ENCODE results near the gene ABTB1.
"Not testable (repeated sequence)": the region's sequence is repeated elsewhere in the genome, so short reads cannot be mapped to it uniquely, and the experiment has no call there.

ABTB1 gene

DNA sequence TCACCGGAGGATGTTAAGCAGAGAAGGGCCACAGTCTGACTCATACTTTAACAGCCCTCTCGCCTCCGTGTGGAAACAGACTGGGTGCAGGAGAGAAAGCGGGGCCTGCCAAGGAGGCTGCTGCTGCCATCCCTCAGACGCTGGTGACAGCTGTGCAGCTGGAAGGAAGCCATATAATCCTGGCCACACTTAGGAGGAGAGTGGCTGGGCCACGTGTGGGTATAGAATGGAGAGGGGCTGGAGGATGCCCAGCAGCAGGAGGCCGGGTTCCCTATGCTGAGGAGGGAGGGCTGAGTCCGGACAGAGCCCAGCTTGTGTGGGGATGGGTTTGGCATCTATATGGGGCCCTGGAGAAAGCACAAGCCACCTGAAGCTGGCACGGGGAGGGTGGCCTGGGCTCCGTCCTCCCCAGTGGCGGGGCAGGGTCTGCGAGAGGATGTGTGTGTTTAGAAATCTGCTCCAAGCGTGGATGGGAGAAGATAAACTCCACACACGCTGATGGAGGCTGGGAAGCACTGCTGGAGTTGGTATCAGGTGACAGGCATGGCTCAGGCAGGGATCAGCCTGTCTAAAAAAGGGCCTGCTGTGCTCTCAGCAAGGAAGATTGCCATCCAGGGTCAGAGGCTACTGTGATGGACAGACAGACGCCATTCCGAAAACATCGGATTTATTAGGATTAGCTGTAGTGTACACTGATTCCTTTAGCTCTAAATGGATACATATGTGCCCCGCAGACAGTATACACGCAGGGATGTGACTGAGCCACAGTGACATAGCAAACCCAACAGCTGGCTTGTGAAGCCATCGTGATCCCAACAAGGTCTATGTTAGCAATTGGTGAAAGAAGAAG, 15.9 kb downstream of the ABTB1 start:
- DNase-seq (ENCODE audit: low spot score), result no peak

DNA sequence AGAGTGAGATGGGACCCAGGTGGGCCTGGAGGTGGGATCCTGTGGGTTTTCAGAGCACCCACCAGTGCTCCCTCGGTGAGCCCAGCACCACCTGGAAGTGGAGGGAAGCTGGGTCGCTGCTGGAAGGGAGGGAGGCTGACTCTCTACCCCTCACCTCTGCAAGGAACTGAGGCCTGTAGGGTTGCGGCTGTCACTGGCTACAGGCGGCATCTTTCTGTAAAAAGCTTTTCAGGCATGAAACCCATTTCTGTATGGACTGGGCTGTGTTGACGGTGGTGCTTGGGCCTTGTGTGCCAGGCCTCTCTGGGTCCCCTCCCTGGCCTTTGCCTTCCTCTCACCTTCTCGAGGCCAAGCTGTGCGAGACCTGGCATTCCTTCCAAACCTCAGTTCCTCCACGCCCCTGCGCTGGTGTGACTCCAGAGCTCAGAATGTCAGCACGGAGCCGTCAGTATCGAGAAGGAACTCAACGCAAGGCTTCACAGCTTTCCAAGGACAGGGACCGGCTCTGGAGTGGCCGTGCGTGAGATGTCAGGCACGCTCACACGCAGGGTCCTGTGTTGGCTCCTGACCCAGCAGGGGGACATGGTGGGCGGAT, 16.6 kb downstream of the ABTB1 start:
- no peak for DNase-seq (ENCODE audit: low spot score)

DNA sequence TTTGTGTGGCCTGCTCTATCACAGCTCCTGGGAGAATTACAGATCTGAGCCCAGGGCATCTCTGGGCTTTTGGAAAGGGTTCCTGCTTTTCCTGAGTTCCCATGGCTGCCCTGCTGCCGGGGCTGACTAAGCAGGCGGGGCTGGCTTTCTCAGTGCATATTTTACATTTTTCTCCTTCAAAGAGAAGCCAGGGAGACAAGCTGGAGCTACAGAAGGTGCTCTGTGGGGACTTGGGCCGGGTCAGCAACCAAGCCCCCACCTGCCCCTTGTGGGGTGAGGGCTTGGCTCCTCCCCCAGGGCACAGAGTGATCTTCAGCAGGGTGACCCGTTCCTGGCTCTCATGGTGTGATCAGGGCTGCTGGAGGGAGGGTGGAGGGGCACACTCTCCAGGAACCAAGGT, 17.4 kb downstream of the ABTB1 start:
- peak; percentile 83 for DNase-seq (ENCODE audit: low spot score)

DNA sequence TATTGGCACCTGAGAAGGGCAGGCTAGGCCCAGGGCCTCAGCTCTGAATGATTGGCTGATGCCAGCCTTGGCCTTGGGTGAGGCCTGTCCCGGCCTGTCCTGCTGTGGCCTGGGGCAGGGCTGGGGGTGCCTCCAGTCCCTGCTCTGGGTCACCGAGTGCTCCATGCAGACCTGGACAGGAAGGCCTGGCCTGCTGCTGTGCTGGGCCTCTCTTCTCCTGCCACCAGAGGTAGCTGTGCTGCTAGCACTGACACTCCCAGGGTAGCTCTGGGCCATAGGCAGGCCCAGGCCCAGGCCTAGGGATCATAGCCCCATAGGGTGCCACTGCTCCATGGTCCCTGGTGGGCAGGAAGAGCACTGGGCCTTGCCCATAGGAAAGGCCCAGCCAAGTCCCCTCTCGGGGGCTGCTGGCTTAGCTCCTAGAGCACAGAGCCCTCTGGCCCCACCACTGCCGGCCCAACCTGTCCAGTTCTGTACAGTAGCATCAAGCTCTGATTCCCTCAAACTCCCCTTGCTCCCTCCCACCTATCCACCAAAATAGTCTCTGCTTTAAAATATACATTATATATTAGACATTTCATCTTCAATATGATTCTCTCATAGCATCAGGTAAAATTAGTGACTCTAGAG, 18.2 kb downstream of the ABTB1 start:
- DNase-seq (ENCODE audit: low spot score), result peak; percentile 55

DNA sequence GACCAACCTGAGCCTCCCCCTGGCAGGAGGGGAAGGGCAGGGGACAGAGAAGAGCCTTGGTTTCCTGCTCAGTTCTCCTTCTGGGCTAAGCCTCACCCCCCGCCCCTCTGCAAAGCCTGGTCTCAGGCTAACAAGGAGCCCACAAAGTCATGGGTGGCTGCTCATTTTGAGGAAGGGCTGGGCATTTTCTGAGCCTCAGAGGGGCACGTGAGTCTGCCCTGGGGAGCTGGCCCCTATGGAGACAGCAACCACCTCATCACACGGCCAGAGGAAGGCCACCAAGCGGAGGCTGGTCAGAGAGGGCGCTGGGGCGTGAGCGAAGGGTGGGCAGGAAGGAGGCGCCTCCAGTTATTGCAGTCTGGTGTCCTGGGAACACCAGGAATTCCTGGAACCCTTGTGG, 18.7 kb downstream of the ABTB1 start:
- no peak for DNase-seq (ENCODE audit: low spot score)

DNA sequence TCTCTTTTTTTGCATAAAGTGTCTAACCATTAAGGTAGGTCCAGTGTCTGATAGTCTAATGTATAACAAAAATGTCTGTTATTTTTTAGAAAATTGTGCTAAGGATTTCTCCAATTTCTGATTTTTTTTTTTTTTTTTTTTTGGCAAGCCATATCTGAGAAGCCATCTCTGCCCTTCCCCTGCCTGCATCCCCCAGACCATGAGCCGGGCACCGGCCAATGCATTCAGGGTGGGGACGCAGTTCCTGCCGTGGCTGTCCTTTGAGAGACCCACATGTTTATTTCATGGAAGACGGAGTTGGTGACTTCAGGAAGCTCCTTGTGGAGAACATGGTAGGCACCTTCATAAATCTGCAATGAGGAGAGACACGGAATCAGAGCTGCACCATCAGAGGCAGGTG, 19.2 kb downstream of the ABTB1 start:
- no peak for DNase-seq (ENCODE audit: low spot score)

DNA sequence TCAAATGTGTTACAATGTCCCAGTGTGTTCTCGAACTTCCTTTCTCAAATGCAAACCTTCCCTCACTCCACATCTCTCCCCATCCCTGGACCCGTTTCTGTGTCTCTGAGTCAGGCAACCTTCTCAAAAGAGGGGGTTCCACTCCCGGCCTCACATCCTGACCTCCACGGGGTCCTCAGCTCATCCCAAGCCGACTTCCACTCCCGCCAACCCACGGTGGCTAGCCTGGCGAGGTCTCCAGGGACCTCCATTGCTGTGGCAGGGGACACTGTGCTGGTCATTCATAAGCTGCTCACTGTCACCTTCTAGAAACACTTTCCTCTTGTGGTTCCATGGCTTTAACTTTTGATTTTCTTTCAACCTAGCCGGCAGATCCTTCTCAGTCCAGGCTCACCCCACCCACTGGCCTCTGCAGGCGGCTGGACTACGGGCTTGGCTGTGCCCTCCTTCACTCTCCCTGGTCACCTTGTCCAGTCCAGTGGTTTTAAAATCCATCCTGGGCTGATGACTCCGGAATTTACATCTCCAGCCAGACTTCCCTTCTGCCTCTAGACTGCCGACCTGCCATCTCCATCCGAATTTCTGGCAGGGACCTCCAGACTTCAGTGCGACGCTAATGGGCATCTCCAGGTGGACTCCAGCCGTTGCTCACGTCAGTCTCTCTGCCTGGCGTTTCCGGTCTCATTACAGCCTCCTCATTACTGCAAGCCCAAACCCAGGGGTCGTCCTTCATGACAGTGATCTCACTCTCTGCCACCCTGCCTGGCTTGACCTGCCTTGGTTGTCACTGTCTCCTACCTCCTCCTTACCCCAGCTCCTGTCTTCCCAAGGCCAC, 20.0 kb downstream of the ABTB1 start:
- no peak for DNase-seq (ENCODE audit: low spot score)

DNA sequence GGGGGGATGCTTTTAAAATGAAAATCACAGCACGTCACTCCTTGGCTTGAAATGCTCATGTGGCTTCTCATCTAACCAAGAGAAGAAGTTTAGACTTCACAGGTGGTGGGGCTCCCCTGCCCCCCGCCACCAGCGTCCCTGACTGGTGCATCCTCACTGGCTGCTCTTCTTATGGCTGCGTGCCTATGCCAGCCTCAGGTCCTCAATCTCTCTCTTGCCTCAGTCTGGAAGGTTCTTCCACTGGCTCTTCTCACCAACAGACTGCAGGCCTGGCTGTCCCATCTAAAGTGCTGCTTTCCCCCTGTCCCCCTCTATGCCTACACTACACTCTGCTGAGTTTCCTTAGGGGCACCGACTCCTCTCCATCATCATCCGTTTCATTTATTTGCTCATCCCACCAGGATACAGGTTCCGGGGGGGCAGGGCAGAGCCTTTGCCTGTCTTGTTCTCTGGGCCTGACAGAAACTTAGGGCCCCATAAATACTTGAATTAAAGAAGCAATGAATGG, 20.6 kb downstream of the ABTB1 start:
- no peak for DNase-seq (ENCODE audit: low spot score)

DNA sequence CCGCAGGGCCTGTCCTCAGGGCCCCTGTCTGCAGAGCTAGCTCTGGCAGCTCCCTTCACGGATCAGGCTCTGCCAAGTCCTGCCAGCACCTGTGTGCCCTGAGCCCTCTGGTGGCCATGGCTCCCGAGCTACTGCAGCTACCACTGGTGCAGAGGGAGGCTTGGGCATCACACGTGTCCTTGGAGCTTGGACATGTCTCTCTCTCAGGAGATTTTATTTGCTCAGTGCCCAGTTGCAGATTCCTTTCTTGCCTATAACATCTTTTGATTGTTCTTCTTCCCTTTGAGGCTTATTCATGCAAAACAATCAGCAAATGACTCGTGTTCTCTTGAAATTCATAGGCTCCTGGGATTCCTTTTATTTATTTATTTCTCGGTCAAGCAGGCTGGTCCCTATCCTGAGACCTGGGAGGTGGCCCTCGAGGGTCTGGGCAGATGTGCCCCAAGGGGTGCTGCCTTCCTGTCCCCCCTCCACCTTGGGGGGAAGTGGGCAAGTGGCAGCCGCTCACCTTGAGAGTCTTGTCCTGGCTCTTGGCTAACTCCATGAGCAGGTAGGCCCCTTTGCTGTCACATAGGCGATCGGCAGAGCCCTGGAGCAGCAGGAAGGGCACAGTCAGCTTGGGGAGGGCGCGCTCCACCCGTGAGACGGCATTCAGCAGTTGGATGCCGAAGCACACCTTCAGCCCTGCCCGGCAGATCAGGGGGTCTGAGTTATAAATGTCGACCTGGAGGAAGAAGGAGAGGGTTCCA, 21.9 kb downstream of the ABTB1 start:
- DNase-seq (ENCODE audit: low spot score), result no peak

DNA sequence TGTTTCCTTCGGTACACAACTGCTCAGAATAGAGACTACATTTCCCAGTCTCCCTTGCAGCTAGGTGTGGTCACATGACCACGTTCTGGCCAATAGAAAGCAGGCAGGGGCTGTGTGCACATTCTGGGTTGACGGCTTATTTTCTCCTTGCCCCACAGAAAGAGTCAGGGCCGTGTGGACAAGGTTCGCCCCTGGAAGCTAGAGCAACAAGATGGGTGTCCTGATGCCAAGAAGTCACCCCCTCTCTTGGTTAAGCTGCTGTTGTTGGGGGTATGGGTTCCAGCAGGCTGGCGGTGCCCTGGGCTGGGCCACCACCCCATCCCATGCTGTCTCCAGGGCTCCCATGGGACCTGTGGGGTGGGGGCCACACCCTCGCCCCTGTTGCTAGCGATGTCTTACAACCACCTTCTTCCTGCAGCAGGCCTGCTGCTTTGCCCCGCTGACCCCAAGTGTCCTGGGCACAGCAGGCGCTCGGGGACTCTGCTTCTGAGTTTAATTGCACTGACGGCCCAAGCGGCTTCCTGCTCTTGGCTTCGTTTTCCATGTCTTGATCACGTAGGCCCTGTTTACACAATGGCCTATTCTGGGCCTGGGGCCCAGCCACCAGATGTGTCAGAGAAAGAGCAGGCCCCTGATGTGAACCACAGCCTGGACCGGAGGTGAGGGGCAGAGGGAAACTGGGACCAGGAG, 24.9 kb downstream of the ABTB1 start:
- DNase-seq (ENCODE audit: low spot score), result peak; percentile 74

DNA sequence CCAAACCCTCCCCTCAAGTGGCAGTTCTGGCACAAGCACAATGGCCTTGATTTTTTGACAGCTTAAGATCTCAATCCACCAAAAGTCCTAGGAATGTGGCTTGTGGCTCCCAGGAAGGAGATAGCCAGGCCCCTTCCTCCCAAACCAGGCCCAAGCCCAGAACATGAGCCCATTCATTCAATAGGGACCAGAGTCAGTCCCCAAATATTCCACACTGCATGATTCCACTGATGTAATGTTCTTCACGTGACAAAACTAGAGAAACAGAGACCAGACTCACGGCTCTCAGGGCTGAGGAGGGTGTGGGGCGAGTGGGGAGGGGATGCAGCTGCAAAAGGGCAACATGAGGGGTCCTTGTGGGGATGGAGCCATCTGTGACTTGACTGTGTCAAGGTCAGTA, 25.5 kb downstream of the ABTB1 start:
- DNase-seq (ENCODE audit: low spot score), result no peak

DNA sequence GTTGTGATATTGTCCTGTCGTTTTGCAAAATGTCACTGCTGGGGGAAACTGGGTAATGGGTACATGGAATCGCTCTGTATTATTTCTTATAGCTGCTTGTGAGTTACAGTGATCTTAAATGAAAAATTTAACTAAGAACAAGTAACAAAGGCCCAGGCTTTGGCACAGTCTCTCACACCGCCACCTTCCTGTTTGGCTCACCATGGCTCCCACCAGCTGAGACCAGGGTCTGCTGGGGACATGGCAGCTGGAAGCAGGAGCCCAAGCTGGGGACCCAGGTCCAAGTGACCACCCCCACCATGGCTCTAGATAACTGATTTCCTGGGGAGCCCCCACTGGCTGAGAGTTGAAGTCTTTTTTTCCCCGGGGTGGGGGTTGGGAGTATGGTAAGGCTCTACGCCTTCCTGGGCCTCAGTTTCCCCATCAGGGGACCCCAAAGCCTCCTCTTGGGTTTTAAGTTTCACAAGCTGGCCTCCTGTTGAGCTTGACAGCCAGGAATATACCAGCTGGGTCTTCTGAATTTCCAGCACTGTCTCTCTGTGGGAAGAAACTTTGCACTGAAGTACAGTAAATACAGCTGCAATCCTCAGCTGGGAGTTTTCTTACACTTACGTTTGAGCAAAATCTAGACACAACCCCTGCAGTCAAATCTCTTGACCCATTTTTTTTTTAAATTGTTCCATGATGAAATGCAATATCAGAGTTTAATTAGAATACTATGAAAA, 26.1 kb downstream of the ABTB1 start:
- DNase-seq (ENCODE audit: low spot score), result no peak

DNA sequence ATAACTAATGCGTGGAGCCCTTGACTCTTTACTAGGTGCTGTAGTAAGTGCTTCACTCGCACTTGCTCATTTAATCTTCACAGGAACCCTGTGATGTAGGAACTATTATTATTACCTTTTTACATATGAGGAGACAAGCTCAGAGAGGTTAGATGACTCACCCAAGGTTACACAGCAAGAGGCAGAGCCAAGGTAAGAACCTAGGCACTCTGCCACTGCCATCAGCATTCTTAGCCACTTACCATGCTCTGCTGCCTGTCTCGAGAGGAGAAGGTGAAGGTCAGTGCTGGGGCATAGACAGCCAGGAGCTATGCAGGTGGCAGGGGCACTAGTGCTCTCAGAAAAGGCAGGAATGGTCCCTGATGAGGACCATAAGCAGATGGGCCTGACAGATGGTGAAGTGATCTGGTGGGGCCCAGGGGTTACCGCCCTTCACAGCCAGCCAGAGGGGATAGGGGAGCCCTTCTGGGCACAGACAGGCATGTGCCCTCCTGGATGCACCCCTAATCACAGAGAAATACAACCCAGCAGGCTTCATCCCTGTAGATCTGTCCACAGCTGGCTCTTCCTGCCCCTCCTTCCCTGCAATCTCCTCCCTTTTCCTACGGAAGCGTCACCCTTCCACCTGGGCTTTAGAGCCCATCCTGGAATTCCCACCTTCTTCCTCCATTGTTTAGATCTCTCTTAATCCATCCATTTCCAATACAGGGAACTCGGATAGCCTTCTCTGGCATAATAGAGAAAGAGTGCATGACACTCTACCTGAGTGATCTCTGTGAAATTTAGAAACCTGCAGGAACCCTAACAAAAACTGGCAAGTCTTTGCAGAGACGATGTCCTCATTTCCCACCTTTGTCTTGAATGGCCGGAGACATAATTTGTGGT, 26.9 kb downstream of the ABTB1 start:
- no peak for DNase-seq (ENCODE audit: low spot score)

DNA sequence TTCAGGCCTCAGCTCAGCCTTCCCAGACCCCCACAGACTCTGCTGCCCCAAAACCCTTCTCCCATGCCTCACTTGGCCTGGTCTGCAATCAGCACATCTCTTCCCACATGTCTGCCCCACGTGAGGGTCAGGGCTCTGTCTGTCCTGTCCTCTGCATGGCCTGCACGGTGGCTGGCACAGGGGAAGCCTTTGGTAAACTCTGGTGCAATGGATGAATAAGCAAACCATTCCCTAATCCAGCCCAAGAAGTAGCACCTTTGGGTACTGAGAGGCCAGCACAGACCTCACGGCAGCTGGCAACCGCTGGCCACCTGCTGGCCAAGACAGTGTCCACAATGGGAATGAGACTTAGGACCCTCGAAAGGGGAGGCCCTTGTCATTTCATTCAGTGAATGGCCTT, 27.7 kb downstream of the ABTB1 start:
- DNase-seq (ENCODE audit: low spot score), result no peak

DNA sequence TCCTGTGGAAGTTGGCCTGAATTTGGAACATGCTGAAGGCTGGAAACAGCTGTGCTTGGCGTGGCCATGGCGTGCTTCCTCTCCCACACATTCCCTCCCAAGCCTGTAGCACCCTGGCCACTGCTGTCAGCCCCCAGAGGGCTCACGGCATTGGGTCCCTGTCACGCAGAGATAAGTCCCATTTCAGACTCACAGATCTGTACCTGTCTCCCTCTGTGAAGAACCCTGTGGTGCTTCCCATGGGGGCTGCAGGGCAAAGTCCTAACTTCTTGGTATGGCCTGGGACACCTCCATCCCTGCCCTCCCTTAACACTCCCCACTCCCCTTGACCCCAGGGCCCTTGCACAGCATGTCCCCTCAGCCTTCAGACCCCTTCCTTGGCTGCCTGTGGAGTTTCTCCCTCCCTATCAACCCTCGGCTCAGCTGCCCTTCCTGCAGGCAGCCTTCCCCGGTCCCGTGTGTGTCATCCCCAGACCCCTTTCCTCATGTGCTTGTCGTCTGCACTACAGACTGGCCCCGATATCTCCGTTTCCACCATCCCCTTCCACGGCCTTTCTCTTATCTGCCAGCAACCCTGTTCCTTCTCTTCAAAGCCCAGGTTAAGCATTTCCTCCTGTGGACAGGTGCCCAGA, 28.6 kb downstream of the ABTB1 start:
- DNase-seq (ENCODE audit: low spot score), result no peak

DNA sequence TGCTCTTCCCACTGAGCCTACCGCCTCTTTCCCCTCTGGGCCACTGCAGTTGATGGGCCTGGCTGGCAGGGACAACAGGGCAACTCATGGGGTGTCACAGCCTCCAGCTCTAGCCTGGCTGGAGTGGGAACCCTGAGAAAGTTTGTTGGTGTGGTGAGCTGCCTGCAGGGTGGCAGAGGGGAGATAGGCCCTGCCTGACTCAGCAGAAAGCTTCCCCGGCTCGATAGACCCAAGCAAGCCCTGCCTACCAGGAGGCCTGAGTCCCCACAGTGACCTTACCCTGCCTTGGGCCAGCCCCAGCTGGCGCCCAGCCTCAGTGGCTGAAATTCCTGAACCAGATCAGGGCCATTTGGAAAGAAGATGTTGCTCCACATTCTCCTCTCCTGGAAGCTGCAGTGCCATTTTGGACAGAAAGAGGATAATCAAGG, 29.4 kb downstream of the ABTB1 start:
- DNase-seq (ENCODE audit: low spot score), result no peak

DNA sequence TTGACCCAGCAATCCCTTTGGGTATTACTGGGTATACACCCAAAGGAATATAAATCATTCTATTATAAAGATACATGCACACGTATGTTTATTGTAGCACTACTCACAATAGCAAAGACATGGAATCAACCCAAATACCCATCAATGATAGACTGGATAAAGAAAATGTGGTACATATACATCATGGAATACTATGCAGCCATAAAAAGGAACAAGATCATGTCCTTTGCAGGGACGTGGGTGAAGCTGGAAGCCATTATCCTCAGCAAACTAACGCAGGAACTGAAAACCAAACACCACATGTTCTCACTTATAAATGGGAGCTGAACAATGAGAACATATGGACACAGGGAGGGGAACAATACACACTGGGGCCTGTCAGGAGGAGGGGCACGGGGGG, 32.1 kb downstream of the ABTB1 start:
- DNase-seq (ENCODE audit: low spot score), result not testable (repeated sequence)

DNA sequence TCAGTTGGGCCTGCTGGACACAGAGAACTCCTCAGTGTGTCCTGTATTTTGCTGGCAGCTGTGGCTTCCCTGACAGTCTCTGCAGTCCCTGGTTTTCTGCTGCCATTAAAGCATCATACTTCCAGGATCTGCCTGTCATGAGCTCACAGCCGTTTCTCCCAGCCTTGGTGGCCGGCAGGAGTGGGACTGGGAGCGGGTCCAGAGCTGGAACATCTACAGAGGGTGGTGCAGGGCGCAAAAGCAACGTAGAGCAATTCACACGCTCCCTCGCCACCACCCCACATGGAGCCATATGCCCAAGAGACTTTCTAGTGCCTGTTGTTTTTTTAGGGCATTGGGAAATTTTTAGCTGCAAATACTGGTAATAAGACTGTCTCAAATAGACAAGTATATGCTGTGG, 33.6 kb downstream of the ABTB1 start:
- DNase-seq (ENCODE audit: low spot score), result no peak

All from hepatic stellate cell (primary cell).